SK-MEL-5 (cell line): ENCODE data around the gene SPTAN1. TPM values are rescaled to one million over a fixed set of nuclear protein-coding genes. Genes with fewer than 3 reads are reported as not detected.

Experiments used
- DNase-seq: peaks from one replicate; pipeline ENCODE4 v3.0.0-alpha.2; 2016; ENCODE audit warnings: low read depth, low spot score
- in situ Hi-C: cut with HindIII; loops from 2 replicates; pipeline ENCODE4 v1.10.0; 2016; ENCODE audit warnings: low sequenced_read_pairs, high pct_unique_total_duplicates, low pct_unique_long_range_greater_than_20kb
- total RNA-seq: library from RNA; depleted of rRNA; stranded (reverse); fragments of >200 nt; shearing (Covaris generic); gene quantifications from 2 replicates; pipeline ENCODE4 v1.2.3, GENCODE V29; 2014

The SPTAN1 gene
- total RNA-seq, 1 experiment from 2014 or later, result 91.4 TPM

GRCh38 chr9:128624566-128624965, 72.2 kb downstream of the SPTAN1 start:
- no peak for DNase-seq
- in situ Hi-C loops, result no loop called here

GRCh38 chr9:128625391-128626146, 73.2 kb downstream of the SPTAN1 start:
- no peak for DNase-seq
- in situ Hi-C loops, result no loop called here

- no peak for DNase-seq
Observed at GRCh38 chr9:128626181-128626580, 73.8 kb downstream of the SPTAN1 start.

GRCh38 chr9:128627127-128627715, 74.8 kb downstream of the SPTAN1 start:
- no peak for DNase-seq
- in situ Hi-C loops, result no loop called here

More at GRCh38 chr9:128626181-128626580, 73.8 kb downstream of the SPTAN1 start:
- in situ Hi-C loops, result no loop called here

- no peak for DNase-seq
- in situ Hi-C loops, result no loop called here
Observed at GRCh38 chr9:128627906-128628305, 75.5 kb downstream of the SPTAN1 start.

- DNase-seq, result no peak
- in situ Hi-C loops, result no loop called here
Observed at GRCh38 chr9:128628471-128629048, 76.2 kb downstream of the SPTAN1 start.

- in situ Hi-C loops, result no loop called here
- DNase-seq, result no peak
Observed at GRCh38 chr9:128629136-128629535, 76.7 kb downstream of the SPTAN1 start.

- DNase-seq, result no peak
- in situ Hi-C loops, result no loop called here
Observed at GRCh38 chr9:128629852-128630545, 77.6 kb downstream of the SPTAN1 start.

GRCh38 chr9:128631636-128632035, 79.2 kb downstream of the SPTAN1 start:
- no peak for DNase-seq
- in situ Hi-C loops, result no loop called here

- no peak for DNase-seq
Observed at GRCh38 chr9:128632066-128632465, 79.7 kb downstream of the SPTAN1 start.

GRCh38 chr9:128632486-128632885, 80.1 kb downstream of the SPTAN1 start:
- no peak for DNase-seq
- in situ Hi-C loops, result no loop called here

More at GRCh38 chr9:128632066-128632465, 79.7 kb downstream of the SPTAN1 start:
- in situ Hi-C loops, result no loop called here

GRCh38 chr9:128633057-128633456, 80.7 kb downstream of the SPTAN1 start:
- in situ Hi-C loops, result no loop called here
- DNase-seq, result no peak

- no peak for DNase-seq
- in situ Hi-C loops, result no loop called here
Observed at GRCh38 chr9:128633601-128634000, 81.2 kb downstream of the SPTAN1 start.

GRCh38 chr9:128634111-128634510, 81.7 kb downstream of the SPTAN1 start:
- DNase-seq, result no peak
- in situ Hi-C loops, result no loop called here

- DNase-seq, result no peak
- in situ Hi-C loops, result no loop called here
Observed at GRCh38 chr9:128634651-128635262, 82.4 kb downstream of the SPTAN1 start.

GRCh38 chr9:128635266-128636023, 83.1 kb downstream of the SPTAN1 start:
- in situ Hi-C loops, result no loop called here

GRCh38 chr9:128636024-128636390, 83.6 kb downstream of the SPTAN1 start:
- peak; percentile 21 for DNase-seq
- in situ Hi-C loops, result no loop called here

More at GRCh38 chr9:128635266-128636023, 83.1 kb downstream of the SPTAN1 start:
- DNase-seq, result peak; percentile 72
